ENCODE data around the gene ARMS2.

The ARMS2 gene

GRCh38 chr10:122473116-122473515, 18.7 kb downstream of the ARMS2 start:
- DNase-seq (ENCODE audit: low spot score): no peak

GRCh38 chr10:122474131-122474818, 19.8 kb downstream of the ARMS2 start:
- no peak for DNase-seq (ENCODE audit: low spot score)

GRCh38 chr10:122475100-122475499, 20.6 kb downstream of the ARMS2 start:
- no peak for DNase-seq (ENCODE audit: low spot score)

GRCh38 chr10:122475591-122476332, 21.3 kb downstream of the ARMS2 start:
- DNase-seq (ENCODE audit: low spot score): no peak

- no peak for DNase-seq (ENCODE audit: low spot score)
These were observed 21.9 kb downstream of the ARMS2 start for GRCh38 chr10:122476333-122476695.

GRCh38 chr10:122477436-122477835, 23.0 kb downstream of the ARMS2 start:
- no peak for DNase-seq (ENCODE audit: low spot score)

GRCh38 chr10:122478971-122479370, 24.5 kb downstream of the ARMS2 start:
- DNase-seq (ENCODE audit: low spot score): no peak

- DNase-seq (ENCODE audit: low spot score): no peak
These were observed 25.8 kb downstream of the ARMS2 start for GRCh38 chr10:122480146-122480833.

GRCh38 chr10:122481296-122482056, 27.0 kb downstream of the ARMS2 start:
- no peak for DNase-seq (ENCODE audit: low spot score)

GRCh38 chr10:122484276-122485060, 30.0 kb downstream of the ARMS2 start:
- DNase-seq (ENCODE audit: low spot score): no peak

- DNase-seq (ENCODE audit: low spot score): no peak
These were observed 31.2 kb downstream of the ARMS2 start for GRCh38 chr10:122485670-122486069.

- no peak for DNase-seq (ENCODE audit: low spot score)
These were observed 32.1 kb downstream of the ARMS2 start for GRCh38 chr10:122486406-122487080.

- no peak for DNase-seq (ENCODE audit: low spot score)
These were observed 32.8 kb downstream of the ARMS2 start for GRCh38 chr10:122487174-122487765.

GRCh38 chr10:122490268-122490667, 35.8 kb downstream of the ARMS2 start:
- no peak for DNase-seq (ENCODE audit: low spot score)

GRCh38 chr10:122490786-122491680, 36.6 kb downstream of the ARMS2 start:
- no peak for DNase-seq (ENCODE audit: low spot score)

- no peak for DNase-seq (ENCODE audit: low spot score)
These were observed 37.6 kb downstream of the ARMS2 start for GRCh38 chr10:122492006-122492405.

- no peak for DNase-seq (ENCODE audit: low spot score)
These were observed 38.6 kb downstream of the ARMS2 start for GRCh38 chr10:122492999-122493481.

GRCh38 chr10:122493761-122494160, 39.3 kb downstream of the ARMS2 start:
- DNase-seq (ENCODE audit: low spot score): no peak

GRCh38 chr10:122494173-122494820, 39.8 kb downstream of the ARMS2 start:
- DNase-seq (ENCODE audit: low spot score): peak; percentile 40
